ENCODE data around the gene PCDHB15.

DNA sequence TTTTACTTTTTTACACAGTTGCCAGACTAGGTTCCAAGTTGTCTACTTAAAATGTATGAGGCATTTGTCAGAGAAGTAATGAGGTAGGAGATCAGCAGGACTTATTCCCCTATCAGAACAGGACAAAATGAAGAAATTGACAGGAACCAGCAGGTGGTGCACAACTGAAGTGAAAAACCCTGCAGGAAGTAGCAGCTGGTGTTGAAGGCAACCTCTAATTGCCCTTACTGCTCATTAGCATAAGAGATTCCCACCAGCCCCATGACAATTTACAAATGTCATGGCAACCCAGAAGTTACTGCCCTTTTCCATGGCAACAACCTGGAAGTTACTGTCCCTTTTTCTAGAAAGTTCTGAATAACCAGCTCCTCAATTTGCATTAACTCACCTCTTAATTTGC is 5.4 kb downstream of the PCDHB15 start:
- TF ChIP-seq SIN3A (IDR thresholded peaks at IDR 0.05; ENCODE audit: borderline replicate concordance, insufficient read depth, low read length) (no peak), POLR2AphosphoS5 (IDR thresholded peaks at IDR 0.05; ENCODE audit: low read depth, low read length) (no peak), FOXP2 (optimal IDR thresholded peaks at IDR 0.05; ENCODE audit: borderline replicate concordance, extremely low read depth, extremely low read length, insufficient read depth) (no peak)
- TF ChIP-seq, protein P1, sequence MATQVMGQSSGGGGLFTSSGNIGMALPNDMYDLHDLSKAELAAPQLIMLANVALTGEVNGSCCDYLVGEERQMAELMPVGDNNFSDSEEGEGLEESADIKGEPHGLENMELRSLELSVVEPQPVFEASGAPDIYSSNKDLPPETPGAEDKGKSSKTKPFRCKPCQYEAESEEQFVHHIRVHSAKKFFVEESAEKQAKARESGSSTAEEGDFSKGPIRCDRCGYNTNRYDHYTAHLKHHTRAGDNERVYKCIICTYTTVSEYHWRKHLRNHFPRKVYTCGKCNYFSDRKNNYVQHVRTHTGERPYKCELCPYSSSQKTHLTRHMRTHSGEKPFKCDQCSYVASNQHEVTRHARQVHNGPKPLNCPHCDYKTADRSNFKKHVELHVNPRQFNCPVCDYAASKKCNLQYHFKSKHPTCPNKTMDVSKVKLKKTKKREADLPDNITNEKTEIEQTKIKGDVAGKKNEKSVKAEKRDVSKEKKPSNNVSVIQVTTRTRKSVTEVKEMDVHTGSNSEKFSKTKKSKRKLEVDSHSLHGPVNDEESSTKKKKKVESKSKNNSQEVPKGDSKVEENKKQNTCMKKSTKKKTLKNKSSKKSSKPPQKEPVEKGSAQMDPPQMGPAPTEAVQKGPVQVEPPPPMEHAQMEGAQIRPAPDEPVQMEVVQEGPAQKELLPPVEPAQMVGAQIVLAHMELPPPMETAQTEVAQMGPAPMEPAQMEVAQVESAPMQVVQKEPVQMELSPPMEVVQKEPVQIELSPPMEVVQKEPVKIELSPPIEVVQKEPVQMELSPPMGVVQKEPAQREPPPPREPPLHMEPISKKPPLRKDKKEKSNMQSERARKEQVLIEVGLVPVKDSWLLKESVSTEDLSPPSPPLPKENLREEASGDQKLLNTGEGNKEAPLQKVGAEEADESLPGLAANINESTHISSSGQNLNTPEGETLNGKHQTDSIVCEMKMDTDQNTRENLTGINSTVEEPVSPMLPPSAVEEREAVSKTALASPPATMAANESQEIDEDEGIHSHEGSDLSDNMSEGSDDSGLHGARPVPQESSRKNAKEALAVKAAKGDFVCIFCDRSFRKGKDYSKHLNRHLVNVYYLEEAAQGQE (IDR thresholded peaks at IDR 0.05; ENCODE audit: insufficient read depth in 1 of 2, low read depth in 2 of 2, low read length in 2 of 2) = no peak

Measured in PFSK-1 (cell line).